Measurements from ENCODE around the gene RMND5B. TPM values are rescaled to one million over a fixed set of nuclear protein-coding genes. Genes with fewer than 3 reads are reported as not detected.

Gene RMND5B
- polyA plus RNA-seq, 12 donors, result 21.9 to 34.2 (median 31.1) TPM; not detected in 1

DNA sequence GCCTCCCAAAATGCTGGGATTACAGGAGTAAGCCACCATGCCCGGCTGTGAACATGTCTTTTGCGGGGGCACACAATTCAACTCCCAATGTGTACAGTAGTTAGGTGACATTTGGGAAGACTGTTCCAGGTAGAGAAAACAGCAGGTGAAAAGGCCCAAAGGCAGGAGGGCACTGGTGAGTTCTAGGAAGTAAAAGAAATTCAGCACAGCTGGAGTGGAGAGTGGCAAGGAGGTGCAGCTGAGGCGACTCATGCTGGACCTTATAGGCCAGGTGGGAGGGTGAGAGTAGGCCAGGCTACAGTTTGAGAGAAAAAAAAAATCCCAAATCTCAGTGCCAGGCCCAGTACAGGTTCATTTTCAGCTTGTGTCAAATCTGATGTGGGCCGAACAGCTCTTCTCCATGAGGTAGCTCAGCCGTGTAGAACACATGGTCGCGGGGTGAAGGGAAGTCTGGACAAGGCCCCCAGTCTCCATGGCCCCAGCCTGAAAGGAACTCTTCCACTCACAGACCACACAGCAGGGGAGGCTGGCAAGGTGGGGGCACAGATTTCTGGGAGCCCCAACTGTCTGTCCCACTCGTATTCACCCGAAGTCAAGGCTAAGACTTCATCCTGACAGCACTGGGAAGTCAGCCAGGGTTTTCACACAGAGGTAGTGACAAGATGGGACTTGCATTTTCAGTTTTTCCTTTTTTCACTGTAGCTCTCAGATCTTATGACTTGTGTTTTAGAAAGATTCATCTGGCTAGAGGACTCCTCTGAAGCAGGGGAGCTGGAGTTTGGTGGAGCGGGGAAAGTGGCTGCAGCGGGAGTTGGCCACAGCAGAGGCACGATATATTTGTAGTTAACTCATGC lies 69.0 kb downstream of the RMND5B start:
- DNase-seq, result no peak

Other genes with a start within 250 kb of the RMND5B start
- gene PROP1, start 134.8 kb upstream of the RMND5B start, polyA plus RNA-seq (ENCODE audit: insufficient read length in 12 of 12), result not detected
- gene N4BP3, start 17.5 kb upstream of the RMND5B start, polyA plus RNA-seq (ENCODE audit: insufficient read length in 12 of 12), result 10 to 100 TPM in 11 of 12 donors, not detected in 1; 10.6 to 29.9 (median 19.2) TPM
- 100 to 1,000 TPM in 2 of 12 donors, 10 to 100 TPM in 9, not detected in 1; 75.6 to 113 (median 89.1) TPM for gene NHP2, start 22.9 kb downstream of the RMND5B start, polyA plus RNA-seq (ENCODE audit: insufficient read length in 12 of 12)
- gene GMCL2, start 56.4 kb downstream of the RMND5B start, polyA plus RNA-seq (ENCODE audit: insufficient read length in 12 of 12), result not detected
- 100 to 1,000 TPM in 1 of 12 donors, 10 to 100 TPM in 10, not detected in 1; 53.2 to 107 (median 85.0) TPM for gene HNRNPAB, start 73.5 kb downstream of the RMND5B start, polyA plus RNA-seq (ENCODE audit: insufficient read length in 12 of 12)
- 10 to 100 TPM in 11 of 12 donors, not detected in 1; 35.0 to 90.4 (median 59.4) TPM for gene PHYKPL, start 101.8 kb downstream of the RMND5B start, polyA plus RNA-seq (ENCODE audit: insufficient read length in 12 of 12)